ENCODE measurements around the gene PDLIM4. TPM values are rescaled to one million over a fixed set of nuclear protein-coding genes. Genes with fewer than 3 reads are reported as not detected.
A peak's percentile ranks its signal among the peaks of the same experiment; 100 is the strongest.

PDLIM4 gene
- total RNA-seq, 1 donor from 2014 or later = 19.8 TPM

GRCh38 chr5:132259069-132259851 is 1.8 kb downstream of the PDLIM4 start:
- Histone ChIP-seq H3K27ac (ENCODE audit: low read depth, low read length) (peak overlapping the region; percentile 91), H3K4me3 (ENCODE audit: low read length in 3 of 3) (peak overlapping the region; percentile 52 to 66 (median 65)), H3K4me1 (ENCODE audit: control insufficient read depth in 3 of 3, insufficient read depth in 3 of 3, low read length in 3 of 3) (peaks cover 41 to 54% (median 52%) of the 10 kb centered on the region in 3 donors), H3K9me3 (ENCODE audit: control insufficient read depth in 3 of 3, low read length in 3 of 3) (no peaks in the 10 kb centered on the region), H3K27me3 (ENCODE audit: control insufficient read depth in 3 of 3, insufficient read depth in 3 of 3, low read length in 3 of 3) (peaks cover 5 to 23% (median 6%) of the 10 kb centered on the region in 3 donors), H3K36me3 (ENCODE audit: control insufficient read depth in 3 of 3, insufficient read depth in 3 of 3, low read length in 3 of 3) (peaks cover 0 to 2% (median 0%) of the 10 kb centered on the region in 3 donors), H3K9ac (ENCODE audit: low read depth in 1 of 3, low read length in 3 of 3) (peak overlapping the region; percentile 75 to 81 (median 80))

- H3K27me3 ChIP-seq (ENCODE audit: control insufficient read depth in 3 of 3, insufficient read depth in 3 of 3, low read length in 3 of 3) = peaks cover 5 to 23% (median 6%) of the 10 kb centered on the region in 3 donors
- H3K4me1 ChIP-seq (ENCODE audit: control insufficient read depth in 3 of 3, insufficient read depth in 3 of 3, low read length in 3 of 3) = peaks cover 41 to 52% (median 52%) of the 10 kb centered on the region in 3 donors
- H3K4me3 ChIP-seq (ENCODE audit: low read length in 3 of 3) = peak overlapping the region in 1 of 3 donors; percentile 65
- no peaks in the 10 kb centered on the region for H3K9me3 ChIP-seq (ENCODE audit: control insufficient read depth in 3 of 3, low read length in 3 of 3)
- H3K9ac ChIP-seq (ENCODE audit: low read depth in 1 of 3, low read length in 3 of 3) = peak overlapping the region in 1 of 3 donors; percentile 47
- H3K36me3 ChIP-seq (ENCODE audit: control insufficient read depth in 3 of 3, insufficient read depth in 3 of 3, low read length in 3 of 3) = peaks cover 0 to 2% (median 0%) of the 10 kb centered on the region in 3 donors
- peak overlapping the region; percentile 91 for H3K27ac ChIP-seq (ENCODE audit: low read depth, low read length)
These were observed 2.6 kb downstream of the PDLIM4 start for GRCh38 chr5:132260051-132260450.

- no peak overlapping the region for H3K9ac ChIP-seq (ENCODE audit: low read depth in 1 of 3, low read length in 3 of 3)
- peaks cover 0 to 2% (median 0%) of the 10 kb centered on the region in 3 donors for H3K36me3 ChIP-seq (ENCODE audit: control insufficient read depth in 3 of 3, insufficient read depth in 3 of 3, low read length in 3 of 3)
- peaks cover 5 to 22% (median 6%) of the 10 kb centered on the region in 3 donors for H3K27me3 ChIP-seq (ENCODE audit: control insufficient read depth in 3 of 3, insufficient read depth in 3 of 3, low read length in 3 of 3)
- peak overlapping the region; percentile 91 for H3K27ac ChIP-seq (ENCODE audit: low read depth, low read length)
- H3K9me3 ChIP-seq (ENCODE audit: control insufficient read depth in 3 of 3, low read length in 3 of 3) = no peaks in the 10 kb centered on the region
- H3K4me1 ChIP-seq (ENCODE audit: control insufficient read depth in 3 of 3, insufficient read depth in 3 of 3, low read length in 3 of 3) = peaks cover 47 to 59% (median 57%) of the 10 kb centered on the region in 3 donors
- no peak overlapping the region for H3K4me3 ChIP-seq (ENCODE audit: low read length in 3 of 3)
These were observed 3.4 kb downstream of the PDLIM4 start for GRCh38 chr5:132260714-132261551.

GRCh38 chr5:132261881-132262845 is 4.7 kb downstream of the PDLIM4 start:
- no peaks in the 10 kb centered on the region for H3K9me3 ChIP-seq (ENCODE audit: control insufficient read depth in 3 of 3, low read length in 3 of 3)
- no peak overlapping the region for H3K4me3 ChIP-seq (ENCODE audit: low read length in 3 of 3)
- peaks cover 0 to 2% (median 0%) of the 10 kb centered on the region in 3 donors for H3K36me3 ChIP-seq (ENCODE audit: control insufficient read depth in 3 of 3, insufficient read depth in 3 of 3, low read length in 3 of 3)
- H3K27ac ChIP-seq (ENCODE audit: low read depth, low read length) = no peak overlapping the region
- peaks cover 0 to 12% (median 4%) of the 10 kb centered on the region in 3 donors for H3K27me3 ChIP-seq (ENCODE audit: control insufficient read depth in 3 of 3, insufficient read depth in 3 of 3, low read length in 3 of 3)
- H3K4me1 ChIP-seq (ENCODE audit: control insufficient read depth in 3 of 3, insufficient read depth in 3 of 3, low read length in 3 of 3) = peaks cover 54 to 68% (median 61%) of the 10 kb centered on the region in 3 donors
- H3K9ac ChIP-seq (ENCODE audit: low read depth in 1 of 3, low read length in 3 of 3) = peak overlapping the region in 1 of 3 donors; percentile 25

GRCh38 chr5:132262882-132263547 is 5.5 kb downstream of the PDLIM4 start:
- Histone ChIP-seq H3K36me3 (ENCODE audit: control insufficient read depth in 3 of 3, insufficient read depth in 3 of 3, low read length in 3 of 3) (peaks cover 0 to 2% (median 0%) of the 10 kb centered on the region in 3 donors), H3K27me3 (ENCODE audit: control insufficient read depth in 3 of 3, insufficient read depth in 3 of 3, low read length in 3 of 3) (peaks cover 0 to 8% (median 1%) of the 10 kb centered on the region in 3 donors), H3K9ac (ENCODE audit: low read depth in 1 of 3, low read length in 3 of 3) (peak overlapping the region in 1 of 3 donors; percentile 25), H3K4me3 (ENCODE audit: low read length in 3 of 3) (no peak overlapping the region), H3K4me1 (ENCODE audit: control insufficient read depth in 3 of 3, insufficient read depth in 3 of 3, low read length in 3 of 3) (peaks cover 54 to 68% (median 58%) of the 10 kb centered on the region in 3 donors), H3K27ac (ENCODE audit: low read depth, low read length) (peak overlapping the region; percentile 85), H3K9me3 (ENCODE audit: control insufficient read depth in 3 of 3, low read length in 3 of 3) (no peaks in the 10 kb centered on the region)

- Histone ChIP-seq H3K4me3 (ENCODE audit: low read length in 3 of 3) (no peak overlapping the region), H3K9me3 (ENCODE audit: control insufficient read depth in 3 of 3, low read length in 3 of 3) (no peaks in the 10 kb centered on the region), H3K27me3 (ENCODE audit: control insufficient read depth in 3 of 3, insufficient read depth in 3 of 3, low read length in 3 of 3) (peaks cover 0 to 1% (median 0%) of the 10 kb centered on the region in 3 donors), H3K36me3 (ENCODE audit: control insufficient read depth in 3 of 3, insufficient read depth in 3 of 3, low read length in 3 of 3) (peaks cover 0 to 2% (median 0%) of the 10 kb centered on the region in 3 donors), H3K27ac (ENCODE audit: low read depth, low read length) (peak overlapping the region; percentile 85), H3K9ac (ENCODE audit: low read depth in 1 of 3, low read length in 3 of 3) (no peak overlapping the region), H3K4me1 (ENCODE audit: control insufficient read depth in 3 of 3, insufficient read depth in 3 of 3, low read length in 3 of 3) (peaks cover 53 to 66% (median 56%) of the 10 kb centered on the region in 3 donors)
These were observed 6.2 kb downstream of the PDLIM4 start for GRCh38 chr5:132263548-132264261.

- Histone ChIP-seq H3K4me3 (ENCODE audit: low read length in 3 of 3) (no peak overlapping the region), H3K27ac (ENCODE audit: low read depth, low read length) (peak overlapping the region; percentile 85), H3K36me3 (ENCODE audit: control insufficient read depth in 3 of 3, insufficient read depth in 3 of 3, low read length in 3 of 3) (peaks cover 0 to 4% (median 0%) of the 10 kb centered on the region in 3 donors), H3K9ac (ENCODE audit: low read depth in 1 of 3, low read length in 3 of 3) (no peak overlapping the region), H3K9me3 (ENCODE audit: control insufficient read depth in 3 of 3, low read length in 3 of 3) (no peaks in the 10 kb centered on the region), H3K4me1 (ENCODE audit: control insufficient read depth in 3 of 3, insufficient read depth in 3 of 3, low read length in 3 of 3) (peaks cover 46 to 58% (median 52%) of the 10 kb centered on the region in 3 donors), H3K27me3 (ENCODE audit: control insufficient read depth in 3 of 3, insufficient read depth in 3 of 3, low read length in 3 of 3) (no peaks in the 10 kb centered on the region)
These were observed 7.2 kb downstream of the PDLIM4 start for GRCh38 chr5:132264546-132265335.

Measured in skeletal muscle tissue (tissue), 4 donors.